Measurements from ENCODE around the gene LCN10.

The LCN10 gene

GRCh38 chr9:136741883-136742571 is 713 bp downstream of the LCN10 start:
- Histone ChIP-seq H3K4me1 (peaks cover 40 to 77% (median 68%) of the 10 kb centered on the region in 10 experiments), H3K4me3 (peak overlapping the region; percentile 9 to 55 (median 30); a peak in 14 of 20 replicates), H3K36me3 (no peaks in the 10 kb centered on the region), H3K9me3 (replicated peaks in 1 of 11) (no peaks in the 10 kb centered on the region), H3K9ac (peak overlapping the region in 8 of 11 experiments; percentile 4 to 53 (median 42); a peak in 10 of 22 replicates), H4K20me1 (peaks cover 0 to 33% (median 8%) of the 10 kb centered on the region in 11 experiments; a peak in 8 of 22 replicates), H3K4me2 (peak overlapping the region; percentile 87 to 99 (median 95)), H3K27ac (peak overlapping the region in 1 of 11 experiments; percentile 46; a peak in 2 of 22 replicates), H3K27me3 (peaks cover 0 to 39% (median 0%) of the 10 kb centered on the region in 11 experiments; a peak in 9 of 22 replicates)
- TF ChIP-seq Cebpa-rat (IDR thresholded peaks at IDR 0.05) = no peak

GRCh38 chr9:136740971-136741882 is 1.5 kb downstream of the LCN10 start:
- H3K4me2 ChIP-seq = peak overlapping the region; percentile 87 to 99 (median 95)
- H3K27me3 ChIP-seq = peaks cover 0 to 32% (median 0%) of the 10 kb centered on the region in 11 experiments; a peak in 9 of 22 replicates
- peaks cover 33 to 69% (median 60%) of the 10 kb centered on the region in 10 experiments for H3K4me1 ChIP-seq
- peak overlapping the region in 8 of 11 experiments; percentile 4 to 53 (median 35); a peak in 9 of 22 replicates for H3K9ac ChIP-seq
- peak overlapping the region; percentile 9 to 55 (median 30); a peak in 11 of 20 replicates for H3K4me3 ChIP-seq
- H3K36me3 ChIP-seq = no peaks in the 10 kb centered on the region
- H3K27ac ChIP-seq = peak overlapping the region in 3 of 11 experiments; percentile 10 to 46 (median 43); a peak in 4 of 22 replicates
- peaks cover 0 to 29% (median 8%) of the 10 kb centered on the region in 11 experiments; a peak in 8 of 22 replicates for H4K20me1 ChIP-seq
- TF ChIP-seq Cebpa-rat (IDR thresholded peaks at IDR 0.05) = no peak
- H3K9me3 ChIP-seq (replicated peaks in 1 of 11) = no peaks in the 10 kb centered on the region

GRCh38 chr9:136740491-136740890 is 2.2 kb downstream of the LCN10 start:
- H3K9ac ChIP-seq = peak overlapping the region in 3 of 11 experiments; percentile 44 to 53 (median 47); a peak in 3 of 22 replicates
- peak overlapping the region in 2 of 11 experiments; percentile 10 to 46; a peak in 1 of 22 replicates for H3K27ac ChIP-seq
- peaks cover 0 to 28% (median 0%) of the 10 kb centered on the region in 11 experiments; a peak in 9 of 22 replicates for H3K27me3 ChIP-seq
- H4K20me1 ChIP-seq = peaks cover 0 to 29% (median 8%) of the 10 kb centered on the region in 11 experiments; a peak in 8 of 22 replicates
- no peaks in the 10 kb centered on the region for H3K36me3 ChIP-seq
- peaks cover 33 to 64% (median 56%) of the 10 kb centered on the region in 10 experiments for H3K4me1 ChIP-seq
- H3K9me3 ChIP-seq (replicated peaks in 1 of 11) = no peaks in the 10 kb centered on the region
- peak overlapping the region; percentile 87 to 99 (median 95); a peak in 21 of 22 replicates for H3K4me2 ChIP-seq
- no peak overlapping the region for H3K4me3 ChIP-seq
- TF ChIP-seq Cebpa-rat (IDR thresholded peaks at IDR 0.05) = no peak

- no peak overlapping the region for H3K4me3 ChIP-seq
- H3K4me2 ChIP-seq = peak overlapping the region in 4 of 11 experiments; percentile 97 to 99 (median 98); a peak in 6 of 22 replicates
- peaks cover 0 to 27% (median 0%) of the 10 kb centered on the region in 11 experiments; a peak in 9 of 22 replicates for H3K27me3 ChIP-seq
- no peak for TF ChIP-seq Cebpa-rat (IDR thresholded peaks at IDR 0.05)
- peaks cover 0 to 29% (median 8%) of the 10 kb centered on the region in 11 experiments; a peak in 8 of 22 replicates for H4K20me1 ChIP-seq
- H3K27ac ChIP-seq = no peak overlapping the region
- H3K9me3 ChIP-seq (replicated peaks in 1 of 11) = no peaks in the 10 kb centered on the region
- H3K36me3 ChIP-seq = no peaks in the 10 kb centered on the region
- H3K9ac ChIP-seq = no peak overlapping the region
- peaks cover 33 to 64% (median 55%) of the 10 kb centered on the region in 10 experiments for H3K4me1 ChIP-seq
These were observed 2.7 kb downstream of the LCN10 start for GRCh38 chr9:136740069-136740468.

- peaks cover 0 to 27% (median 0%) of the 10 kb centered on the region in 11 experiments; a peak in 9 of 22 replicates for H3K27me3 ChIP-seq
- H3K4me1 ChIP-seq = peaks cover 33 to 64% (median 55%) of the 10 kb centered on the region in 10 experiments
These were observed 3.2 kb downstream of the LCN10 start for GRCh38 chr9:136739509-136739908.

GRCh38 chr9:136738960-136739359 is 3.8 kb downstream of the LCN10 start:
- no peak for TF ChIP-seq Cebpa-rat (IDR thresholded peaks at IDR 0.05)
- Histone ChIP-seq H4K20me1 (peaks cover 0 to 28% (median 8%) of the 10 kb centered on the region in 11 experiments; a peak in 8 of 22 replicates), H3K36me3 (no peaks in the 10 kb centered on the region), H3K27me3 (peaks cover 0 to 27% (median 0%) of the 10 kb centered on the region in 11 experiments; a peak in 9 of 22 replicates), H3K27ac (no peak overlapping the region), H3K9me3 (replicated peaks in 1 of 11) (no peaks in the 10 kb centered on the region), H3K4me3 (no peak overlapping the region), H3K4me2 (peak overlapping the region in 5 of 11 experiments; percentile 15 to 46 (median 40); a peak in 7 of 22 replicates), H3K4me1 (peaks cover 33 to 64% (median 55%) of the 10 kb centered on the region in 10 experiments), H3K9ac (no peak overlapping the region)

More at GRCh38 chr9:136739509-136739908, 3.2 kb downstream of the LCN10 start:
- Histone ChIP-seq H3K36me3 (no peaks in the 10 kb centered on the region), H3K9ac (no peak overlapping the region), H3K9me3 (replicated peaks in 1 of 11) (no peaks in the 10 kb centered on the region), H3K4me3 (no peak overlapping the region), H4K20me1 (peaks cover 0 to 29% (median 8%) of the 10 kb centered on the region in 11 experiments; a peak in 8 of 22 replicates), H3K4me2 (no peak overlapping the region), H3K27ac (no peak overlapping the region)
- no peak for TF ChIP-seq Cebpa-rat (IDR thresholded peaks at IDR 0.05)

GRCh38 chr9:136735812-136736480 is 6.8 kb downstream of the LCN10 start:
- peaks cover 0 to 13% (median 3%) of the 10 kb centered on the region in 11 experiments; a peak in 7 of 22 replicates for H4K20me1 ChIP-seq
- H3K9me3 ChIP-seq (replicated peaks in 1 of 11) = no peaks in the 10 kb centered on the region
- no peak overlapping the region for H3K4me3 ChIP-seq
- H3K36me3 ChIP-seq = peaks cover 0 to 10% (median 0%) of the 10 kb centered on the region in 11 experiments; a peak in 3 of 22 replicates
- H3K27ac ChIP-seq = no peak overlapping the region
- H3K9ac ChIP-seq = no peak overlapping the region; a peak in 2 of 22 replicates
- H3K27me3 ChIP-seq = peaks cover 0 to 3% (median 0%) of the 10 kb centered on the region in 11 experiments; a peak in 6 of 22 replicates
- H3K4me1 ChIP-seq = peaks cover 10 to 55% (median 45%) of the 10 kb centered on the region in 10 experiments
- TF ChIP-seq Cebpa-rat (IDR thresholded peaks at IDR 0.05) = no peak
- no peak overlapping the region for H3K4me2 ChIP-seq

Measured in BLaER1 treated with 17β-estradiol and CSF1 and Interleukin-3, amounts not matched to agents 10 nM and 100 nM (cell line).